Liver (tissue), 9 donors: ENCODE data around the gene KCNQ4. TPM values are rescaled to one million over a fixed set of nuclear protein-coding genes. Genes with fewer than 3 reads are reported as not detected.

Experiments used
- DNase-seq: peaks from one replicate; pipeline ENCODE4 v3.0.0-alpha.2; 2017; ENCODE audit warnings: low spot score
- H3K27ac ChIP-seq, 2 donors: one replicate each; pipeline ENCODE4 v1.7.0; 2013; ENCODE audit warnings: inconsistent platforms in 2 of 2, low read length in 2 of 2, control low read depth in 1 of 2, low read depth in 1 of 2, mild to moderate bottlenecking in 1 of 2
- H3K27me3 ChIP-seq, 4 donors: one replicate each; pipeline versions ENCODE4 v1.6.1 to v1.7.0; 2013; ENCODE audit warnings: low read length in 3 of 4, inconsistent platforms in 1 of 4, mild to moderate bottlenecking in 1 of 4, moderate library complexity in 1 of 4; ENCODE audit not compliant: control insufficient read depth in 4 of 4, insufficient read depth in 4 of 4
- H3K36me3 ChIP-seq, 4 donors: one replicate each; pipeline versions ENCODE4 v1.6.1 to v1.7.0; 2013; ENCODE audit warnings: low read length in 3 of 4, mild to moderate bottlenecking in 3 of 4, low read depth in 1 of 4, moderate library complexity in 1 of 4; ENCODE audit not compliant: control insufficient read depth in 4 of 4, insufficient read depth in 3 of 4
- H3K4me1 ChIP-seq, 4 donors: one replicate each; pipeline versions ENCODE4 v1.6.1 to v1.7.0; 2013; ENCODE audit warnings: low read length in 3 of 4, mild to moderate bottlenecking in 3 of 4, moderate library complexity in 1 of 4; ENCODE audit not compliant: control insufficient read depth in 4 of 4, insufficient read depth in 4 of 4
- H3K4me3 ChIP-seq, 3 donors: one replicate each; pipeline versions ENCODE4 v1.6.1 to v1.7.0; 2013; ENCODE audit warnings: low read length in 3 of 3, control low read depth in 1 of 3, low read depth in 1 of 3, mild to moderate bottlenecking in 1 of 3
- H3K9ac ChIP-seq, 2 donors: one replicate each; pipeline ENCODE4 v1.7.0; 2013; ENCODE audit warnings: low read length in 2 of 2, mild to moderate bottlenecking in 2 of 2, moderate library complexity in 2 of 2, control low read depth in 1 of 2, low read depth in 1 of 2
- H3K9me3 ChIP-seq, 4 donors: one replicate each; pipeline versions ENCODE4 v1.6.1 to v1.7.0; 2013; ENCODE audit warnings: low read length in 3 of 4; ENCODE audit not compliant: control insufficient read depth in 4 of 4
- CTCF ChIP-seq: fragments of 150-350 bp; IDR thresholded peaks from 2 replicates; pipeline ENCODE4 v1.5.1; 2017; ENCODE audit warnings: improper control_type of control experiment, low read depth, low read length; ENCODE audit not compliant: missing input control
- EGR1 ChIP-seq, 2 donors: IDR thresholded peaks; 2 replicates each; pipeline ENCODE4 v1.6.1; 2016 to 2018; ENCODE audit warnings: antibody characterized with exemption in 2 of 2, low read depth in 2 of 2
- FOXA1 ChIP-seq: IDR thresholded peaks from 2 replicates; pipeline ENCODE4 v1.6.1; 2016; ENCODE audit warnings: antibody characterized with exemption
- FOXA2 ChIP-seq: IDR thresholded peaks from 2 replicates; pipeline ENCODE4 v1.6.1; 2016; ENCODE audit warnings: antibody characterized with exemption
- GABPA ChIP-seq, 2 donors: IDR thresholded peaks in 1 of 2; conservative IDR thresholded peaks in 1 of 2; 2 replicates each; pipeline ENCODE4 v1.6.1; 2016; ENCODE audit warnings: antibody characterized with exemption in 2 of 2, mild to moderate bottlenecking in 1 of 2, moderate library complexity in 1 of 2
- HNF4A ChIP-seq, 2 donors: conservative IDR thresholded peaks; 2 replicates each; pipeline ENCODE4 v1.6.1; 2016; ENCODE audit warnings: antibody characterized with exemption in 2 of 2, mild to moderate bottlenecking in 2 of 2
- NR2F2 ChIP-seq: IDR thresholded peaks from 2 replicates; pipeline ENCODE4 v1.6.1; 2016; ENCODE audit warnings: antibody characterized with exemption
- RAD21 ChIP-seq, 2 donors: IDR thresholded peaks; 2 replicates each; pipeline ENCODE4 v1.6.1; 2016; ENCODE audit warnings: antibody characterized with exemption in 2 of 2, mild to moderate bottlenecking in 2 of 2
- RXRA ChIP-seq, 2 donors: IDR thresholded peaks; 2 replicates each; pipeline ENCODE4 v1.6.1; 2017 to 2018; ENCODE audit warnings: antibody characterized with exemption in 2 of 2, mild to moderate bottlenecking in 1 of 2
- SP1 ChIP-seq: IDR thresholded peaks from 2 replicates; pipeline ENCODE4 v1.6.1; 2018; ENCODE audit warnings: antibody characterized with exemption, mild to moderate bottlenecking
- YY1 ChIP-seq: IDR thresholded peaks from 2 replicates; pipeline ENCODE4 v1.6.1; 2016; ENCODE audit warnings: antibody characterized with exemption, mild to moderate bottlenecking
- WGBS: extraction: QIAGEN DNeasy Blood & Tissue Kit; methylation state at CpG from one replicate; pipeline ENCODE4 v1.1.7; 2013; 5-methylcytosine and 5-hydroxymethylcytosine counted together
- polyA plus RNA-seq, 2 donors: library from polyadenylated mRNA; stranded (reverse) in 1 of 2; unstranded in 1 of 2; fragments of 200-250 nt in 1 of 2; fragments of >200 nt in 1 of 2; fragmentation: Nextera tagmentation in 1 of 2; extraction: Ambion mirVana in 1 of 2; gene quantifications; one replicate each; pipeline versions ENCODE4 v1.2.1 to v1.2.3, GENCODE V29; 2013 to 2015
- total RNA-seq, 2 donors: library from RNA; depleted of rRNA; stranded (reverse); fragments of >200 nt; gene quantifications; one replicate each; pipeline ENCODE4 v1.2.3, GENCODE V29; 2014
- TF ChIP-seq, protein P1 (sequence below): IDR thresholded peaks from 2 replicates; pipeline ENCODE4 v1.6.1; 2016; ENCODE audit warnings: antibody characterized with exemption
- TF ChIP-seq, protein P2 (sequence below): IDR thresholded peaks from 2 replicates; pipeline ENCODE4 v1.6.1; 2016; ENCODE audit warnings: antibody characterized with exemption, mild to moderate bottlenecking
- TF ChIP-seq, protein P3 (sequence below): IDR thresholded peaks from 2 replicates; pipeline ENCODE4 v1.6.1; 2016; ENCODE audit warnings: antibody characterized with exemption
- TF ChIP-seq, protein P4 (sequence below): IDR thresholded peaks from 2 replicates; pipeline ENCODE4 v1.6.1; 2016; ENCODE audit warnings: antibody characterized with exemption
- donor health status: healthy.
- donor health status: healthy.
- donor health status: healthy.
- donor health status: healthy.
- donor health status: healthy.

The KCNQ4 gene
- total and polyA plus RNA-seq, 4 donors, result 0.10 to 2.1 (median 0.27) TPM

- no peak for DNase-seq
- TF ChIP-seq RAD21 (IDR thresholded peaks at IDR 0.05), result peak in 1 of 2 donors; percentile 18
- TF ChIP-seq, protein P1, sequence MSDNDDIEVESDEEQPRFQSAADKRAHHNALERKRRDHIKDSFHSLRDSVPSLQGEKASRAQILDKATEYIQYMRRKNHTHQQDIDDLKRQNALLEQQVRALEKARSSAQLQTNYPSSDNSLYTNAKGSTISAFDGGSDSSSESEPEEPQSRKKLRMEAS, result no peak
- peak; percentile 55 for TF ChIP-seq SP1
- no peak for TF ChIP-seq NR2F2
- TF ChIP-seq HNF4A (conservative IDR thresholded peaks at IDR 0.05), result peak in 1 of 2 donors; percentile 31
- no peak for TF ChIP-seq CTCF
- no peak for TF ChIP-seq GABPA (IDR thresholded peaks at IDR 0.05 in 1 of 2, conservative IDR thresholded peaks at IDR 0.05 in 1 of 2)
- TF ChIP-seq, protein P2, sequence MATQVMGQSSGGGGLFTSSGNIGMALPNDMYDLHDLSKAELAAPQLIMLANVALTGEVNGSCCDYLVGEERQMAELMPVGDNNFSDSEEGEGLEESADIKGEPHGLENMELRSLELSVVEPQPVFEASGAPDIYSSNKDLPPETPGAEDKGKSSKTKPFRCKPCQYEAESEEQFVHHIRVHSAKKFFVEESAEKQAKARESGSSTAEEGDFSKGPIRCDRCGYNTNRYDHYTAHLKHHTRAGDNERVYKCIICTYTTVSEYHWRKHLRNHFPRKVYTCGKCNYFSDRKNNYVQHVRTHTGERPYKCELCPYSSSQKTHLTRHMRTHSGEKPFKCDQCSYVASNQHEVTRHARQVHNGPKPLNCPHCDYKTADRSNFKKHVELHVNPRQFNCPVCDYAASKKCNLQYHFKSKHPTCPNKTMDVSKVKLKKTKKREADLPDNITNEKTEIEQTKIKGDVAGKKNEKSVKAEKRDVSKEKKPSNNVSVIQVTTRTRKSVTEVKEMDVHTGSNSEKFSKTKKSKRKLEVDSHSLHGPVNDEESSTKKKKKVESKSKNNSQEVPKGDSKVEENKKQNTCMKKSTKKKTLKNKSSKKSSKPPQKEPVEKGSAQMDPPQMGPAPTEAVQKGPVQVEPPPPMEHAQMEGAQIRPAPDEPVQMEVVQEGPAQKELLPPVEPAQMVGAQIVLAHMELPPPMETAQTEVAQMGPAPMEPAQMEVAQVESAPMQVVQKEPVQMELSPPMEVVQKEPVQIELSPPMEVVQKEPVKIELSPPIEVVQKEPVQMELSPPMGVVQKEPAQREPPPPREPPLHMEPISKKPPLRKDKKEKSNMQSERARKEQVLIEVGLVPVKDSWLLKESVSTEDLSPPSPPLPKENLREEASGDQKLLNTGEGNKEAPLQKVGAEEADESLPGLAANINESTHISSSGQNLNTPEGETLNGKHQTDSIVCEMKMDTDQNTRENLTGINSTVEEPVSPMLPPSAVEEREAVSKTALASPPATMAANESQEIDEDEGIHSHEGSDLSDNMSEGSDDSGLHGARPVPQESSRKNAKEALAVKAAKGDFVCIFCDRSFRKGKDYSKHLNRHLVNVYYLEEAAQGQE, result no peak
- TF ChIP-seq, protein P3, sequence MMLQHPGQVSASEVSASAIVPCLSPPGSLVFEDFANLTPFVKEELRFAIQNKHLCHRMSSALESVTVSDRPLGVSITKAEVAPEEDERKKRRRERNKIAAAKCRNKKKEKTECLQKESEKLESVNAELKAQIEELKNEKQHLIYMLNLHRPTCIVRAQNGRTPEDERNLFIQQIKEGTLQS, result no peak
- no peak for TF ChIP-seq FOXA1
- no peak for TF ChIP-seq YY1
- peak; percentile 61 to 83 for TF ChIP-seq RXRA (IDR thresholded peaks at IDR 0.05)
- no peak overlapping the region for H3K4me3 ChIP-seq
- no peaks in the 10 kb centered on the region for H3K9me3 ChIP-seq
- no peaks in the 10 kb centered on the region for H3K27me3 ChIP-seq
- H3K9ac ChIP-seq, result no peak overlapping the region
- no peaks in the 10 kb centered on the region for H3K36me3 ChIP-seq
- H3K27ac ChIP-seq, result no peak overlapping the region
- H3K4me1 ChIP-seq, result peaks cover 7 to 19% (median 12%) of the 10 kb centered on the region in 4 donors
- 54% methylated on average over 9 of the region's 9 CpGs for WGBS
Measured at GRCh38 chr1:40799351-40799867, 15.8 kb downstream of the KCNQ4 start.

DNA sequence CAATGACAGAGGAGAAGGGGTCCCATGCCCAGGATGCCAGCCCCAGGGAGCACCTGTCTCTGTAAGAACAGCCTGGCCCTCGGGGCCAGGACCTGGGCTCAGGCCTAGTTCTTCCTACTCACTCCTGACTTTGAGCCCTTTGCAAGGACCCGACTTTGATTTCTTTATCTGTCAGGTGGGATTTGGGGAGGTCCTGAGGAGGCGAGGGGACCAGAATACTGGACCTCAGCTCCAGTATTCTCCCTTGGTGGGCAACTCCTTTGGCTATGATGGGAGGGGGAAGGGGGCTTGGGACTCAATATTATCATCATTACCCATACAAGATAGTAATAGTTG, 18.1 kb downstream of the KCNQ4 start:
- 80% methylated on average over 3 of the region's 3 CpGs for WGBS
- DNase-seq, result no peak
- no peaks in the 10 kb centered on the region for H3K27me3 ChIP-seq
- peaks cover 7 to 16% (median 12%) of the 10 kb centered on the region in 4 donors for H3K4me1 ChIP-seq
- H3K4me3 ChIP-seq, result peak overlapping the region in 2 of 3 donors; percentile 36 to 38
- peak overlapping the region; percentile 23 to 28 for H3K9ac ChIP-seq
- peak overlapping the region; percentile 52 to 64 for H3K27ac ChIP-seq
- H3K36me3 ChIP-seq, result no peaks in the 10 kb centered on the region
- TF ChIP-seq, protein P4, sequence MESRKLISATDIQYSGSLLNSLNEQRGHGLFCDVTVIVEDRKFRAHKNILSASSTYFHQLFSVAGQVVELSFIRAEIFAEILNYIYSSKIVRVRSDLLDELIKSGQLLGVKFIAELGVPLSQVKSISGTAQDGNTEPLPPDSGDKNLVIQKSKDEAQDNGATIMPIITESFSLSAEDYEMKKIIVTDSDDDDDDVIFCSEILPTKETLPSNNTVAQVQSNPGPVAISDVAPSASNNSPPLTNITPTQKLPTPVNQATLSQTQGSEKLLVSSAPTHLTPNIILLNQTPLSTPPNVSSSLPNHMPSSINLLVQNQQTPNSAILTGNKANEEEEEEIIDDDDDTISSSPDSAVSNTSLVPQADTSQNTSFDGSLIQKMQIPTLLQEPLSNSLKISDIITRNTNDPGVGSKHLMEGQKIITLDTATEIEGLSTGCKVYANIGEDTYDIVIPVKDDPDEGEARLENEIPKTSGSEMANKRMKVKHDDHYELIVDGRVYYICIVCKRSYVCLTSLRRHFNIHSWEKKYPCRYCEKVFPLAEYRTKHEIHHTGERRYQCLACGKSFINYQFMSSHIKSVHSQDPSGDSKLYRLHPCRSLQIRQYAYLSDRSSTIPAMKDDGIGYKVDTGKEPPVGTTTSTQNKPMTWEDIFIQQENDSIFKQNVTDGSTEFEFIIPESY, result no peak
- TF ChIP-seq, protein P1, result no peak
- TF ChIP-seq YY1 (no peak), HNF4A (conservative IDR thresholded peaks at IDR 0.05) (no peak), EGR1 (IDR thresholded peaks at IDR 0.05; ENCODE audit: low read depth in 2 of 2) (no peak), FOXA2 (no peak), SP1 (no peak)
- TF ChIP-seq, protein P2, result no peak
- H3K9me3 ChIP-seq, result no peaks in the 10 kb centered on the region
